Mesothelial cell of epicardium (in vitro differentiated cells): ENCODE results near the gene MIB2. TPM values are rescaled to one million over a fixed set of nuclear protein-coding genes. Genes with fewer than 3 reads are reported as not detected.

Source experiments
- DNase-seq, 2 experiments: peaks; one replicate each; pipeline ENCODE4 v3.0.0; 2021; ENCODE audit warnings: low spot score in 2 of 2; ENCODE audit not compliant: unreplicated experiment in 2 of 2
- H3K27ac Mint-ChIP-seq: 2 replicates; pipeline ENCODE4 v1.8.0; 2021; ENCODE audit warnings: mixed read lengths
- H3K27me3 Mint-ChIP-seq: 2 replicates; pipeline ENCODE4 v1.8.0; 2021; ENCODE audit warnings: low read depth, mixed read lengths
- H3K36me3 Mint-ChIP-seq: 2 replicates; pipeline ENCODE4 v1.8.0; 2021; ENCODE audit warnings: mixed read lengths
- H3K4me1 Mint-ChIP-seq: 2 replicates; pipeline ENCODE4 v1.8.0; 2021; ENCODE audit warnings: mixed read lengths
- H3K4me3 Mint-ChIP-seq: 2 replicates; pipeline ENCODE4 v1.8.0; 2021; ENCODE audit warnings: mild to moderate bottlenecking, moderate library complexity, mixed read lengths
- H3K9me3 Mint-ChIP-seq: 2 replicates; pipeline ENCODE4 v1.8.0; 2021; ENCODE audit warnings: mixed read lengths
- total RNA-seq: library from RNA; stranded (reverse); gene quantifications from 3 replicates; pipeline ENCODE4 v1.2.1, GENCODE V29; 2021
- TF ChIP-seq, protein P1 (sequence below): fragments of 200-600 bp; sonication (generic); IDR thresholded peaks from one replicate; pipeline ENCODE4 v1.5.0; 2021; ENCODE audit warnings: antibody characterized with exemption; ENCODE audit not compliant: unreplicated experiment

MIB2 gene
- total RNA-seq, 1 donor from 2014 or later, result 117 TPM

DNA sequence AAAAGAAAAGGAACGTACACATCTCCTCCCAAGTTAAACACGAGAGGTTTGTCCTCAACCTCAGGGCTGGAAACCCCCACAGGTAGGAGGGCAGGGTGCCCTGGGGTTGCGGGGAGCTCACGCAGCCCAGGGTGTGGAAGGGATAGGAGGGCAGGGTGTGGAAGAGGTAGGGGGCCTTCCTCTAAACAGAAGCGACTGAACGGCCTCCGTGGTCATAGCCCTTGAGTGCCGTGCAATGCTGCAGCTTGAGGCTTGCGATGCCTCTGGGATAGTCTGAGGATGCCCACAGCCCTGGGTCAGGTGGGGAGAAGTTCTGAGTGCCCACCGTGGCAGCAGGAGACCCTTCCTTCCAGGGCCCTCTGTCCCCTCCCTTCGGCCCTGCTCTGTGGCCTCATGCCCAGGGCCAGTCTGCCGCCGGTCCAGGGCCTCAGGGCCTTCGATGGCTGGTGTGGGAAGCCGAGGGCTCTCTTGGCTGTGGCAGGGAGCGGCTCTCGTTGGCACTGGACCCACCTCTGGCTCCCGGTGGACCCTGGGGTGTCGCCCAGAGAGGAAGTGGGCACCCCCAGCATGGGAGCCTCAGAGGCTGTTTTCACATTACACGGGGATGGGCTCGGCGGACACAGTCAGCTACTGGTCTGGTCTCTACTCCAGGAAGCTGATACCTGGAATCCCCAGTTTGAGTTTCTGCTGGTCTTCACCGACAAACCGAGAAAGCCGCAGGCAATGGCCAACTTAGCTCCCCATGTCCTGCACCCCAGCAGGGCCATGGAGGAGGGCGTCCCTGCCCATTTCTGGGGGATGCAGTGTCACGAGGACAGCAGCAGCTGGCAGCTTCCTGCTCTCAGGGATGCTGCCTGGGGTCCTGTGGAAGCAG lies 49.9 kb downstream of the MIB2 start:
- no peak for DNase-seq
- Mint-ChIP-seq H3K27ac (no peak overlapping the region), H3K9me3 (no peaks in the 10 kb centered on the region), H3K27me3 (no peaks in the 10 kb centered on the region), H3K4me3 (no peak overlapping the region), H3K36me3 (peaks cover 7% of the 10 kb centered on the region), H3K4me1 (no peaks in the 10 kb centered on the region)
- TF ChIP-seq, protein P1, sequence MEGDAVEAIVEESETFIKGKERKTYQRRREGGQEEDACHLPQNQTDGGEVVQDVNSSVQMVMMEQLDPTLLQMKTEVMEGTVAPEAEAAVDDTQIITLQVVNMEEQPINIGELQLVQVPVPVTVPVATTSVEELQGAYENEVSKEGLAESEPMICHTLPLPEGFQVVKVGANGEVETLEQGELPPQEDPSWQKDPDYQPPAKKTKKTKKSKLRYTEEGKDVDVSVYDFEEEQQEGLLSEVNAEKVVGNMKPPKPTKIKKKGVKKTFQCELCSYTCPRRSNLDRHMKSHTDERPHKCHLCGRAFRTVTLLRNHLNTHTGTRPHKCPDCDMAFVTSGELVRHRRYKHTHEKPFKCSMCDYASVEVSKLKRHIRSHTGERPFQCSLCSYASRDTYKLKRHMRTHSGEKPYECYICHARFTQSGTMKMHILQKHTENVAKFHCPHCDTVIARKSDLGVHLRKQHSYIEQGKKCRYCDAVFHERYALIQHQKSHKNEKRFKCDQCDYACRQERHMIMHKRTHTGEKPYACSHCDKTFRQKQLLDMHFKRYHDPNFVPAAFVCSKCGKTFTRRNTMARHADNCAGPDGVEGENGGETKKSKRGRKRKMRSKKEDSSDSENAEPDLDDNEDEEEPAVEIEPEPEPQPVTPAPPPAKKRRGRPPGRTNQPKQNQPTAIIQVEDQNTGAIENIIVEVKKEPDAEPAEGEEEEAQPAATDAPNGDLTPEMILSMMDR, result no peak

GRCh38 chr1:1665815-1666251 lies 50.5 kb downstream of the MIB2 start:
- DNase-seq, result no peak
- TF ChIP-seq, protein P1, result peak; percentile 27
- H3K4me1 Mint-ChIP-seq, result no peaks in the 10 kb centered on the region
- H3K27ac Mint-ChIP-seq, result no peak overlapping the region
- no peaks in the 10 kb centered on the region for H3K9me3 Mint-ChIP-seq
- no peak overlapping the region for H3K4me3 Mint-ChIP-seq
- H3K36me3 Mint-ChIP-seq, result peaks cover 7% of the 10 kb centered on the region
- no peaks in the 10 kb centered on the region for H3K27me3 Mint-ChIP-seq

DNA sequence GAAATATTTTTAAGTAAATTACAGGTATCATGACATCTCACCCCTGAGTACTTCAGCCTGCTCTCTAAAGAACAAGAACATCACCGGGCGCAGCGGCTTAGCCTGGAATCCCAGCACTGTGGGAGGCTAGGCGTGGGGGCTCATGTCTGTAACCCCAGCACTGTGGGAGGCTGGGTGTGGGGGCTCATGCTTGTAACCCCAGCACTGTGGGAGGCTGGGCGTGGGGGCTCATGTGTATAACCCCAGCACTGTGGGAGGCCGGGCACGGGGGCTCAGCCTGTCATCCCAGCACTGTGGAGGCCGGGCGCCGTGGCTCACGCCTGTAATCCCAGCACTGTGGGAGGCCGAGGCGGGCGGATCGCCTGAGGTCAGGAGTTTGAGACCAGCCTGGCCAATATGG lies 51.2 kb downstream of the MIB2 start:
- H3K9me3 Mint-ChIP-seq, result no peaks in the 10 kb centered on the region
- no peaks in the 10 kb centered on the region for H3K4me1 Mint-ChIP-seq
- TF ChIP-seq, protein P1, result no peak
- H3K4me3 Mint-ChIP-seq, result no peak overlapping the region
- no peak for DNase-seq
- peaks cover 7% of the 10 kb centered on the region for H3K36me3 Mint-ChIP-seq
- H3K27me3 Mint-ChIP-seq, result no peaks in the 10 kb centered on the region
- no peak overlapping the region for H3K27ac Mint-ChIP-seq

GRCh38 chr1:1669468-1670440 lies 54.5 kb downstream of the MIB2 start:
- TF ChIP-seq, protein P1, result no peak
- no peaks in the 10 kb centered on the region for H3K9me3 Mint-ChIP-seq
- DNase-seq, result no peak
- H3K36me3 Mint-ChIP-seq, result peaks cover 10% of the 10 kb centered on the region
- no peak overlapping the region for H3K27ac Mint-ChIP-seq
- no peak overlapping the region for H3K4me3 Mint-ChIP-seq
- no peaks in the 10 kb centered on the region for H3K27me3 Mint-ChIP-seq
- no peaks in the 10 kb centered on the region for H3K4me1 Mint-ChIP-seq

DNA sequence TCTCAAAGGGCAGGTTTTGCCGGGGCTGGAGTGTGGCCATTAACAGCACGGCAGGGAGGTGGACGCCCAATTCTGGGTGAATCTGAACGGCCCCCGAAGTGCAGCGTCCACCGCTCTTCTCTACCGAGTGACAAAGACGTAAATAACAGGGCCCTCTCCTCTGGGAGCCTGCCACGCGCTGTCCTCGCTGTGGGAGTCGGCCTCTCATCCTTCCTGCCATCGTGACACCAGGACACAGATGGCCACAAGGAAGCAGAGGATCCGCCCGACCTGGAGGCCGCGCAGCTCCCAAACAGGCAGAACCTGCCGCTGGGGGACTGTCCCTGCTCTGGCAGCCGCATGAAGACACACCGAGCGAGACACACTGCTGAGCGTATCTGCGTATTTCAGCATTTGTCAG lies 55.6 kb downstream of the MIB2 start:
- TF ChIP-seq, protein P1, result no peak
- no peak overlapping the region for H3K27ac Mint-ChIP-seq

More for the DNA sequence above, 55.6 kb downstream of the MIB2 start:
- H3K9me3 Mint-ChIP-seq, result no peaks in the 10 kb centered on the region
- H3K36me3 Mint-ChIP-seq, result peaks cover 10% of the 10 kb centered on the region
- H3K27me3 Mint-ChIP-seq, result no peaks in the 10 kb centered on the region
- H3K4me1 Mint-ChIP-seq, result no peaks in the 10 kb centered on the region
- H3K4me3 Mint-ChIP-seq, result no peak overlapping the region
- no peak for DNase-seq
